ENCODE measurements around the gene ALKBH2. TPM values are rescaled to one million over a fixed set of nuclear protein-coding genes. Genes with fewer than 3 reads are reported as not detected.

ALKBH2 gene
- total and polyA plus RNA-seq, 2 donors from 2014 or later, result 14.7 to 18.8 TPM

DNA sequence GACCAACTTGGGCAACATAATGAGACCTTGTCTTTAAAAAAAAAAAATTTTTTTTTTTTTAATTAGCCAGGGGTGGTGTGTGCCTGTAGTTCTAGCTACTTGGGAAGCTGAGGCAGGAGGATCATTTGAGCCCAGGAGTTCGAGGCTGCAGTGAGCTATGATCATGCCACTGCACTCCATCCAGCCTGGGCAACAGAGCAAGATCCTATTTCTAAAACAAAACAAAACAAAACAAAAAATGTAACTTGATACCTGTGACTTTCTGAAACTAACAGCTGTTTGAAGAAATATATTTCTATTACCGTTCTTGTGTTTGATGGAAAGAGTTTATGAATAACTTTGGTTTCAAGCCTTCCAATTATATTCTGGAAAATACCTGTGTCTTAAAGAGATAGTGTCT lies 21.4 kb upstream of the ALKBH2 start:
- no peak for TF ChIP-seq CTCF (IDR thresholded peaks at IDR 0.05; ENCODE audit: borderline replicate concordance, extremely low read depth, insufficient read depth)
- intact Hi-C loops (cut with DNase I), result no loop called here
- FAIRE-seq, result no peak
- H3K4me3 ChIP-seq (ENCODE audit: low read length in 3 of 3), result peak overlapping the region in 2 of 3 donors; percentile 35 to 60
- peaks cover 2 to 45% (median 42%) of the 10 kb centered on the region in 3 donors for H3K4me1 ChIP-seq (ENCODE audit: control insufficient read depth in 2 of 3, insufficient read depth in 2 of 3, low read depth in 1 of 3, low read length in 3 of 3)
- no peaks in the 10 kb centered on the region for H3K27me3 ChIP-seq (ENCODE audit: control insufficient read depth, insufficient read depth, low read length)
- DNase-seq, result no peak
- no peaks in the 10 kb centered on the region for H3K36me3 ChIP-seq (ENCODE audit: control insufficient read depth in 2 of 3, insufficient read depth in 3 of 3, low read length in 3 of 3)
- no peaks in the 10 kb centered on the region for H3K9me3 ChIP-seq (ENCODE audit: control insufficient read depth in 2 of 3, insufficient read depth in 1 of 3, low read length in 3 of 3)
- H3K9ac ChIP-seq (ENCODE audit: low read length in 3 of 3), result peak overlapping the region in 2 of 3 donors; percentile 46 to 92
- H3K27ac ChIP-seq (ENCODE audit: low read depth in 2 of 2, low read length in 2 of 2), result peak overlapping the region; percentile 97 to 98

- intact Hi-C loops (cut with DNase I), result no loop called here
- H3K4me3 ChIP-seq (ENCODE audit: low read length in 3 of 3), result peak overlapping the region in 2 of 3 donors; percentile 35 to 60
- peaks cover 2 to 44% (median 41%) of the 10 kb centered on the region in 3 donors for H3K4me1 ChIP-seq (ENCODE audit: control insufficient read depth in 2 of 3, insufficient read depth in 2 of 3, low read depth in 1 of 3, low read length in 3 of 3)
- peak in 1 of 5 donors; percentile 26 for DNase-seq
- H3K9ac ChIP-seq (ENCODE audit: low read length in 3 of 3), result peak overlapping the region in 1 of 3 donors; percentile 92
- no peaks in the 10 kb centered on the region for H3K9me3 ChIP-seq (ENCODE audit: control insufficient read depth in 2 of 3, insufficient read depth in 1 of 3, low read length in 3 of 3)
- H3K36me3 ChIP-seq (ENCODE audit: control insufficient read depth in 2 of 3, insufficient read depth in 3 of 3, low read length in 3 of 3), result no peaks in the 10 kb centered on the region
- no peak for TF ChIP-seq CTCF (IDR thresholded peaks at IDR 0.05; ENCODE audit: borderline replicate concordance, extremely low read depth, insufficient read depth)
- FAIRE-seq, result no peak
- no peaks in the 10 kb centered on the region for H3K27me3 ChIP-seq (ENCODE audit: control insufficient read depth, insufficient read depth, low read length)
- peak overlapping the region; percentile 97 to 98 for H3K27ac ChIP-seq (ENCODE audit: low read depth in 2 of 2, low read length in 2 of 2)
These were observed 20.5 kb upstream of the ALKBH2 start for GRCh38 chr12:109113661-109114321.

GRCh38 chr12:109112720-109113465 lies 19.6 kb upstream of the ALKBH2 start:
- Histone ChIP-seq H3K9ac (ENCODE audit: low read length in 3 of 3) (peak overlapping the region in 2 of 3 donors; percentile 25 to 92), H3K27me3 (ENCODE audit: control insufficient read depth, insufficient read depth, low read length) (no peaks in the 10 kb centered on the region), H3K36me3 (ENCODE audit: control insufficient read depth in 2 of 3, insufficient read depth in 3 of 3, low read length in 3 of 3) (no peaks in the 10 kb centered on the region), H3K9me3 (ENCODE audit: control insufficient read depth in 2 of 3, insufficient read depth in 1 of 3, low read length in 3 of 3) (no peaks in the 10 kb centered on the region), H3K4me1 (ENCODE audit: control insufficient read depth in 2 of 3, insufficient read depth in 2 of 3, low read depth in 1 of 3, low read length in 3 of 3) (peaks cover 2 to 38% (median 35%) of the 10 kb centered on the region in 3 donors), H3K27ac (ENCODE audit: low read depth in 2 of 2, low read length in 2 of 2) (peak overlapping the region; percentile 97 to 98), H3K4me3 (ENCODE audit: low read length in 3 of 3) (peak overlapping the region in 2 of 3 donors; percentile 35 to 60)
- no peak for FAIRE-seq
- DNase-seq, result peak in 2 of 5 donors; percentile 16 to 22
- TF ChIP-seq CTCF (IDR thresholded peaks at IDR 0.05; ENCODE audit: borderline replicate concordance, extremely low read depth, insufficient read depth), result no peak
- intact Hi-C loops (cut with DNase I), result no loop called here

Measured in kidney (tissue), 14 donors.